GM13977 (cell line): ENCODE measurements around the gene SMG7.

Experiments
- DNase-seq: peaks from one replicate; pipeline ENCODE4 v3.0.0; 2012; ENCODE audit warnings: low spot score
- in situ Hi-C: fragments of 300-500 bp; cut with MboI; formaldehyde crosslinking; loops from one replicate; pipeline ENCODE4 v1.12.0; 2022; ENCODE audit warnings: low sequenced_read_pairs, low pct_unique_long_range_greater_than_20kb, mixed read lengths, inconsistent platforms; ENCODE audit not compliant: unreplicated experiment
- TF ChIP-seq, protein P1 (sequence below): IDR thresholded peaks from 2 replicates; pipeline ENCODE4 v1.5.1; 2012; ENCODE audit warnings: mild to moderate bottlenecking, control low read depth; ENCODE audit not compliant: insufficient read depth; ENCODE audit errors: extremely low read depth, missing control alignments

SMG7 gene

DNA sequence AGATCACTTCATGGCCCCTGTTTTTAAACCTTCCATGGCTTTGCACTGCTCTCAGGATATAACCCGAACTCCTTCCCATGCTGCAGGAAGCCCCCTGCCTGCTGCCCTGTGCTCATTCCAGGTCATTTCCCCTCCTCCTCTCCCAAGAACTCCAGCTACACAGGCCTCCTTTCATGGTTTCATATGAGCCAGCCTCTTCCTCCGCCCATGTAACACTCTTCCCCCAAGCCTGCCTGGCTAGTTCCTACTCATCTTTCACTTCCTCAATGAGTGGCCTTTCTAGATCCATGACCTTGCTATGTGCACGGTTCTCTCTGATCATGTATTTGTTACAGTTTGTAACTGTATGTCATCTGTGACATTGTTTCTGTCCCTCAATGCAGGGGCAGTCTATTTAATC lies 121.1 kb downstream of the SMG7 start:
- no peak for DNase-seq
- TF ChIP-seq, protein P1, sequence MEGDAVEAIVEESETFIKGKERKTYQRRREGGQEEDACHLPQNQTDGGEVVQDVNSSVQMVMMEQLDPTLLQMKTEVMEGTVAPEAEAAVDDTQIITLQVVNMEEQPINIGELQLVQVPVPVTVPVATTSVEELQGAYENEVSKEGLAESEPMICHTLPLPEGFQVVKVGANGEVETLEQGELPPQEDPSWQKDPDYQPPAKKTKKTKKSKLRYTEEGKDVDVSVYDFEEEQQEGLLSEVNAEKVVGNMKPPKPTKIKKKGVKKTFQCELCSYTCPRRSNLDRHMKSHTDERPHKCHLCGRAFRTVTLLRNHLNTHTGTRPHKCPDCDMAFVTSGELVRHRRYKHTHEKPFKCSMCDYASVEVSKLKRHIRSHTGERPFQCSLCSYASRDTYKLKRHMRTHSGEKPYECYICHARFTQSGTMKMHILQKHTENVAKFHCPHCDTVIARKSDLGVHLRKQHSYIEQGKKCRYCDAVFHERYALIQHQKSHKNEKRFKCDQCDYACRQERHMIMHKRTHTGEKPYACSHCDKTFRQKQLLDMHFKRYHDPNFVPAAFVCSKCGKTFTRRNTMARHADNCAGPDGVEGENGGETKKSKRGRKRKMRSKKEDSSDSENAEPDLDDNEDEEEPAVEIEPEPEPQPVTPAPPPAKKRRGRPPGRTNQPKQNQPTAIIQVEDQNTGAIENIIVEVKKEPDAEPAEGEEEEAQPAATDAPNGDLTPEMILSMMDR: no peak
- in situ Hi-C loops: no loop called here

DNA sequence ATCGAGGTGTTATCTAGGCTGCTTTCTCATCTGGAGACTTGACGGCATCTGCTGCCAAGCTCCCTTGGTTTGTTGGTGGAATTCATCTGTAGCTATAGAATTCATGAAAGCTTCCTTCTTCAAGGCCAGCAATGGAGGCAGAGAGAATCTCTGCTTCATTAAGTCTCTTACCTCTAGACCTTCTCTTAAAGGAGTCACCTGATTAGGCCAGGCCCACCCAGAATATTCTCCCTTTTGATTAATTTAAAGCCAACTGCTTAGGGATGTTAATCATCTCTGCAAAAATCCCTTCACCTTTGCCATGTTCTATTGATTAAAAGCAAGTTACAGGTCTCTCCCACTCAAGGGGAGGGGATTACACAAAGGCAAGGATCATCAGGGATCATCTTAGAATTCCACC lies 123.2 kb downstream of the SMG7 start:
- DNase-seq: no peak
- in situ Hi-C loops: no loop called here
- TF ChIP-seq, protein P1: no peak

DNA sequence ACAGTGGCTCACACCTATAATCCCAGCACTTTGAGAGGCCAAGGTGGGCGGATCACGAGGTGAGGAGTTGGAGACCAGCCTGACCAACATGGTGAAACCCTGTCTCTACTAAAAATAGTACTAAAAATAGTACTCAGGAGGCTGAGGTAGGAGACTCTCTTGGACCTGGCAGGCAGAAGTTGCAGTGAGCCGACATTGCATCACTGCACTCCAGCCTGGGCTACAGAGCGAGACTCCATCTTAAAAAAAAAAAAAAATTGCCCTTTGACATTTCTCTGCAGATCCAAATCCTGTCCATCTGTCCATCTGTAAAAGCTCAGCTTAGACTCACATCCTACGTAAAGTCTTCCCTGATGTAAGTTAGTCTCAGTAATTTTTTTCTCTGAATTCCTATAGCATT lies 124.2 kb downstream of the SMG7 start:
- no peak for DNase-seq
- in situ Hi-C loops: no loop called here
- TF ChIP-seq, protein P1: no peak

DNA sequence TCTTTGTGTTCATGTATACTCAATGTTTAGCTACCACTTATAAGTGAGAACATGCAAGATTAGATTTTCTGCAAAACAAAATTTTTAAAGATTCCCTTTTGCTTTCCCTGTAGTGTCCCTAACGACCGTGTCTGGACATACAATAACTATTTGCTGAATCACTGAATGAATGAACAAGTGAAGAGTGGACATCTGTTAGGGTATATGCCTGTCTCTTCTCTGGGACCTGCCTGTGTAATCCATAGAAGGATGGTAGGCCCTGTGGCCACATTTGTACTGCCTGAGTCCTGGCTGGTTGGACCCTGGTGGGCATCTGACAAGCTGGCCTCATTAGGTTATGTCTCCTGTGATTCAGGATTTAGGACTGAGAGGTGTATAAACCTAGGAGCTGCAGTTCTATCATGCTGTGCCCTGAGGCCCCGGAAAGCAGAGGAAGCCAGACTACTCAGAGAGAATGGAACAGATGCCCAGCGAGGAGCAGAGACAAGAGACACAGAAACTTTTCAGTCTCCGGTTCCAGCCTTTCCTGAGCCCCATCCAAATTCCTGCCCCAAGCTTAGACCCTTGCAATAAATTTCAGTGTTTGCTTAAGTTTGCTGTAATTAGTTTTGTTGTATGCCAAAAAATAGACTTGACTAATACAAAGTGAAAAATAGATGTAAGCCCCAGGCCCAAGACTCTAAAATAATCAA lies 125.5 kb downstream of the SMG7 start:
- no peak for DNase-seq
- in situ Hi-C loops: no loop called here

DNA sequence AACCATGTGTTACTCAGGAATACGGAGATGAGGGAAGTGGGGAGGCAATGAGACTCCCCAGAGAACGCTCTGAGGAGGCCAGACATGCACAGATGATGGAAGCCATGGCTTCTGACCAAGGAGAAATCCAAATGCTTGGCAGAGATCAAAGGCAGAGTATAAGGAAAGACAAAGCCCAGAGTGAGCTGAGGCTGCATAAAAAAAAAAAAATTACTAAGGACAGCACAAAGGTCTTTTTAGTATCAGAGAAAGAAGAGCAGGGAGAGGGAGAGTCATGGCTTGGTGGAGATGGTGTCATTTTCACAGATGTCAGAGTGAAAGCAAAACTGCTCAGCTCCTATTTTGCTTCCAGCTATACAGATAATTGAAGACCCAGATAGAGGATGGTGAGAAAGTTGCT lies 126.1 kb downstream of the SMG7 start:
- in situ Hi-C loops: no loop called here
- no peak for DNase-seq
- TF ChIP-seq, protein P1: no peak

More for the DNA sequence above, 125.5 kb downstream of the SMG7 start:
- TF ChIP-seq, protein P1: no peak

DNA sequence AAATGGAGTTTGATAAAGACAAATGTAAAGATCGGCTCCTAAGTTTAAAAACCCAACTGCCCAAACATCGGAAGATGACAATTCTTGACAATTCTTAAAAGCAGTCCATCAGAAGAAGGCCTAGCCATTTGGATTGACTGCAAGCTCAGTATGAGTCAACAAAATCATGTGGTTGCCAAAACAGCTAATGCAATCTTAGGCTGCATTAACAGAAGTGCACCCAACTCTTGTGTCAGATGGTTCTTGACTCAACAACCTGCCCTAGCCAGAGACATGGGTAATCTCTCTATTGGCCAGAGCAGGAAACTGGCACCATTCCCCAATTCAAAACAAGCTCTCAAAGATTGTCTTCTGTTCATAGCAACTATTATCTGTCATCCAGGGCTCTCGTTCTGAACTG lies 127.8 kb downstream of the SMG7 start:
- in situ Hi-C loops: no loop called here
- TF ChIP-seq, protein P1: no peak
- DNase-seq: no peak
